Mucosa of stomach (tissue), 1 donor: Measurements from ENCODE around the gene RNF150.
"Not testable (repeated sequence)": the region's sequence is repeated elsewhere in the genome, so short reads cannot be mapped to it uniquely, and the experiment has no call there.

Experiments used
- H3K27me3 ChIP-seq: one replicate; pipeline ENCODE4 v1.7.0; 2013; ENCODE audit warnings: mild to moderate bottlenecking, low read length; ENCODE audit not compliant: control insufficient read depth, insufficient read depth
- H3K36me3 ChIP-seq: one replicate; pipeline ENCODE4 v1.7.0; 2013; ENCODE audit warnings: low read length; ENCODE audit not compliant: control insufficient read depth, insufficient read depth
- H3K4me1 ChIP-seq: one replicate; pipeline ENCODE4 v1.7.0; 2013; ENCODE audit warnings: mild to moderate bottlenecking, low read length; ENCODE audit not compliant: control insufficient read depth, insufficient read depth
- H3K4me3 ChIP-seq: one replicate; pipeline ENCODE4 v1.7.0; 2013; ENCODE audit warnings: low read length
- H3K9ac ChIP-seq: one replicate; pipeline ENCODE4 v1.7.0; 2013; ENCODE audit warnings: mild to moderate bottlenecking, low read length, moderate library complexity
- H3K9me3 ChIP-seq: one replicate; pipeline ENCODE4 v1.7.0; 2013; ENCODE audit warnings: mild to moderate bottlenecking, low read length, moderate library complexity; ENCODE audit not compliant: control insufficient read depth
- donor health status: Pancreatic carcinoma.

RNF150 gene

GRCh38 chr4:140839406-140839805, 293.9 kb downstream of the RNF150 start:
- Histone ChIP-seq H3K4me3 (no peak overlapping the region), H3K4me1 (no peaks in the 10 kb centered on the region), H3K36me3 (no peaks in the 10 kb centered on the region), H3K27me3 (no peaks in the 10 kb centered on the region), H3K9me3 (no peaks in the 10 kb centered on the region), H3K9ac (no peak overlapping the region)

GRCh38 chr4:140837736-140838135, 295.5 kb downstream of the RNF150 start:
- no peak overlapping the region for H3K9ac ChIP-seq
- H3K27me3 ChIP-seq, result no peaks in the 10 kb centered on the region
- H3K4me1 ChIP-seq, result no peaks in the 10 kb centered on the region
- H3K9me3 ChIP-seq, result no peaks in the 10 kb centered on the region
- H3K4me3 ChIP-seq, result no peak overlapping the region
- H3K36me3 ChIP-seq, result no peaks in the 10 kb centered on the region

- no peaks in the 10 kb centered on the region for H3K27me3 ChIP-seq
- no peaks in the 10 kb centered on the region for H3K4me1 ChIP-seq
- no peaks in the 10 kb centered on the region for H3K36me3 ChIP-seq
- H3K9ac ChIP-seq, result no peak overlapping the region
- H3K4me3 ChIP-seq, result no peak overlapping the region
- no peaks in the 10 kb centered on the region for H3K9me3 ChIP-seq
These were observed 298.3 kb downstream of the RNF150 start for GRCh38 chr4:140834839-140835495.

- no peaks in the 10 kb centered on the region for H3K4me1 ChIP-seq
- no peak overlapping the region for H3K4me3 ChIP-seq
- H3K36me3 ChIP-seq, result no peaks in the 10 kb centered on the region
- H3K9ac ChIP-seq, result no peak overlapping the region
- no peaks in the 10 kb centered on the region for H3K27me3 ChIP-seq
- no peaks in the 10 kb centered on the region for H3K9me3 ChIP-seq
These were observed 300.0 kb downstream of the RNF150 start for GRCh38 chr4:140833280-140833679.

GRCh38 chr4:140829825-140830224, 303.4 kb downstream of the RNF150 start:
- Histone ChIP-seq H3K4me3 (no peak overlapping the region), H3K36me3 (no peaks in the 10 kb centered on the region), H3K4me1 (no peaks in the 10 kb centered on the region), H3K9me3 (no peaks in the 10 kb centered on the region), H3K9ac (no peak overlapping the region), H3K27me3 (no peaks in the 10 kb centered on the region)

GRCh38 chr4:140826701-140827027, 306.6 kb downstream of the RNF150 start:
- no peaks in the 10 kb centered on the region for H3K36me3 ChIP-seq
- H3K9ac ChIP-seq, result no peak overlapping the region
- no peaks in the 10 kb centered on the region for H3K27me3 ChIP-seq
- H3K4me1 ChIP-seq, result no peaks in the 10 kb centered on the region
- no peaks in the 10 kb centered on the region for H3K9me3 ChIP-seq
- no peak overlapping the region for H3K4me3 ChIP-seq

- not testable (repeated sequence) for H3K4me3 ChIP-seq, H3K27me3 ChIP-seq, H3K4me1 ChIP-seq, H3K9me3 ChIP-seq, H3K9ac ChIP-seq, H3K36me3 ChIP-seq
These were observed 312.7 kb downstream of the RNF150 start for GRCh38 chr4:140820520-140820919.

GRCh38 chr4:140819610-140820009, 313.7 kb downstream of the RNF150 start:
- no peaks in the 10 kb centered on the region for H3K4me1 ChIP-seq
- no peaks in the 10 kb centered on the region for H3K36me3 ChIP-seq

GRCh38 chr4:140818433-140818832, 314.8 kb downstream of the RNF150 start:
- H3K27me3 ChIP-seq, result no peaks in the 10 kb centered on the region
- no peaks in the 10 kb centered on the region for H3K4me1 ChIP-seq
- H3K4me3 ChIP-seq, result no peak overlapping the region
- no peaks in the 10 kb centered on the region for H3K9me3 ChIP-seq
- H3K36me3 ChIP-seq, result no peaks in the 10 kb centered on the region
- H3K9ac ChIP-seq, result no peak overlapping the region

More at GRCh38 chr4:140819610-140820009, 313.7 kb downstream of the RNF150 start:
- no peak overlapping the region for H3K9ac ChIP-seq
- no peaks in the 10 kb centered on the region for H3K27me3 ChIP-seq
- no peak overlapping the region for H3K4me3 ChIP-seq
- H3K9me3 ChIP-seq, result no peaks in the 10 kb centered on the region

- Histone ChIP-seq H3K36me3 (no peaks in the 10 kb centered on the region), H3K9me3 (no peaks in the 10 kb centered on the region), H3K27me3 (no peaks in the 10 kb centered on the region), H3K4me1 (no peaks in the 10 kb centered on the region), H3K9ac (no peak overlapping the region), H3K4me3 (no peak overlapping the region)
These were observed 316.3 kb downstream of the RNF150 start for GRCh38 chr4:140816806-140817510.

GRCh38 chr4:140813804-140814203, 319.5 kb downstream of the RNF150 start:
- Histone ChIP-seq H3K4me3 (no peak overlapping the region), H3K27me3 (no peaks in the 10 kb centered on the region), H3K4me1 (no peaks in the 10 kb centered on the region), H3K36me3 (no peaks in the 10 kb centered on the region), H3K9me3 (no peaks in the 10 kb centered on the region), H3K9ac (no peak overlapping the region)

GRCh38 chr4:140812916-140813315, 320.4 kb downstream of the RNF150 start:
- Histone ChIP-seq H3K9me3 (no peaks in the 10 kb centered on the region), H3K4me1 (no peaks in the 10 kb centered on the region), H3K36me3 (no peaks in the 10 kb centered on the region), H3K27me3 (no peaks in the 10 kb centered on the region), H3K9ac (no peak overlapping the region), H3K4me3 (no peak overlapping the region)
